ENCODE data around the gene CCDC124.

DNA sequence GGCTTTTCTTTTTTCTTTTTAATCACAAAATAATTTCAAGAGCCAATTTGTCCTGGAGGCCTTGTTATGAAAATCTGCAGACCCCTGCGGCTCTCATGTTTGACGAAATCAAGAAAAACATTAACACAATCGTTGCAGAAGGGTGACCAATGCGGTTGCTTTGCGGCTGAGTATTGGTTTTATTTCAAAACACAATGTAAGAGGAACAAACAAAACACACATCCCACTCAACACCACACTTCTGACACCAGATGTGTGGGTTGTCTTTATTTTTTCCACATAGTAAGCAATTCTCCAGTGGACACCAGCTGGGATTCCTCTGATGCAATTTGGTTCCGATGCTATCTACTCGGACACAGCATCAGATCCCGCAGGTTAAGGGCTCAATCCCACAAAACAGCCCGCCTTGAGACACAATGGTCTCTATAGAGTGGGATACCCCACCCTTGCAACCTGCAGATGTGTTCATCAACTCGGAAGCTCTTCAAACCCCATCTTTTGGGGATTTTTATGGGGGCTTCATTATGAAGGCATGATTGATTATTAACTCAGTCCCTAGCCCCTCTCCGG is 21.9 kb upstream of the CCDC124 start:
- TF ChIP-seq EZH2phosphoT487 (IDR thresholded peaks at IDR 0.05; ENCODE audit: low read depth), result no peak
- TF ChIP-seq CTCF (IDR thresholded peaks at IDR 0.05; ENCODE audit: low read depth, low read length), result no peak
